ENCODE measurements around the gene RRP36. TPM values are rescaled to one million over a fixed set of nuclear protein-coding genes. Genes with fewer than 3 reads are reported as not detected.

Gene RRP36
- total and polyA plus RNA-seq, 9 of the 15 experiments (the other 6 are each of a cell fraction or from before 2014, with no cell fraction given) = 27.6 to 150 (median 114) TPM

- TF ChIP-seq, protein P1, sequence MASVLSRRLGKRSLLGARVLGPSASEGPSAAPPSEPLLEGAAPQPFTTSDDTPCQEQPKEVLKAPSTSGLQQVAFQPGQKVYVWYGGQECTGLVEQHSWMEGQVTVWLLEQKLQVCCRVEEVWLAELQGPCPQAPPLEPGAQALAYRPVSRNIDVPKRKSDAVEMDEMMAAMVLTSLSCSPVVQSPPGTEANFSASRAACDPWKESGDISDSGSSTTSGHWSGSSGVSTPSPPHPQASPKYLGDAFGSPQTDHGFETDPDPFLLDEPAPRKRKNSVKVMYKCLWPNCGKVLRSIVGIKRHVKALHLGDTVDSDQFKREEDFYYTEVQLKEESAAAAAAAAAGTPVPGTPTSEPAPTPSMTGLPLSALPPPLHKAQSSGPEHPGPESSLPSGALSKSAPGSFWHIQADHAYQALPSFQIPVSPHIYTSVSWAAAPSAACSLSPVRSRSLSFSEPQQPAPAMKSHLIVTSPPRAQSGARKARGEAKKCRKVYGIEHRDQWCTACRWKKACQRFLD (CRISPR knock-in tag; IDR thresholded peaks at IDR 0.05) = 0 out of 2 replicates have a peak, but pooled peaks have one; percentile 42
- TF ChIP-seq, protein P2, sequence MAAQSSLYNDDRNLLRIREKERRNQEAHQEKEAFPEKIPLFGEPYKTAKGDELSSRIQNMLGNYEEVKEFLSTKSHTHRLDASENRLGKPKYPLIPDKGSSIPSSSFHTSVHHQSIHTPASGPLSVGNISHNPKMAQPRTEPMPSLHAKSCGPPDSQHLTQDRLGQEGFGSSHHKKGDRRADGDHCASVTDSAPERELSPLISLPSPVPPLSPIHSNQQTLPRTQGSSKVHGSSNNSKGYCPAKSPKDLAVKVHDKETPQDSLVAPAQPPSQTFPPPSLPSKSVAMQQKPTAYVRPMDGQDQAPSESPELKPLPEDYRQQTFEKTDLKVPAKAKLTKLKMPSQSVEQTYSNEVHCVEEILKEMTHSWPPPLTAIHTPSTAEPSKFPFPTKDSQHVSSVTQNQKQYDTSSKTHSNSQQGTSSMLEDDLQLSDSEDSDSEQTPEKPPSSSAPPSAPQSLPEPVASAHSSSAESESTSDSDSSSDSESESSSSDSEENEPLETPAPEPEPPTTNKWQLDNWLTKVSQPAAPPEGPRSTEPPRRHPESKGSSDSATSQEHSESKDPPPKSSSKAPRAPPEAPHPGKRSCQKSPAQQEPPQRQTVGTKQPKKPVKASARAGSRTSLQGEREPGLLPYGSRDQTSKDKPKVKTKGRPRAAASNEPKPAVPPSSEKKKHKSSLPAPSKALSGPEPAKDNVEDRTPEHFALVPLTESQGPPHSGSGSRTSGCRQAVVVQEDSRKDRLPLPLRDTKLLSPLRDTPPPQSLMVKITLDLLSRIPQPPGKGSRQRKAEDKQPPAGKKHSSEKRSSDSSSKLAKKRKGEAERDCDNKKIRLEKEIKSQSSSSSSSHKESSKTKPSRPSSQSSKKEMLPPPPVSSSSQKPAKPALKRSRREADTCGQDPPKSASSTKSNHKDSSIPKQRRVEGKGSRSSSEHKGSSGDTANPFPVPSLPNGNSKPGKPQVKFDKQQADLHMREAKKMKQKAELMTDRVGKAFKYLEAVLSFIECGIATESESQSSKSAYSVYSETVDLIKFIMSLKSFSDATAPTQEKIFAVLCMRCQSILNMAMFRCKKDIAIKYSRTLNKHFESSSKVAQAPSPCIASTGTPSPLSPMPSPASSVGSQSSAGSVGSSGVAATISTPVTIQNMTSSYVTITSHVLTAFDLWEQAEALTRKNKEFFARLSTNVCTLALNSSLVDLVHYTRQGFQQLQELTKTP (IDR thresholded peaks at IDR 0.05; ENCODE audit: low read depth in 1 of 2, partially characterized antibody in 2 of 2) = peak in 1 of 2 experiments; percentile 2
- 0 out of 2 replicates have a peak, but pooled peaks have one; percentile 19 for TF ChIP-seq HDGF (IDR thresholded peaks at IDR 0.05)
- 0 out of 2 replicates have a peak, but pooled peaks have one; percentile 26 for TF ChIP-seq GTF2E2 (tag; IDR thresholded peaks at IDR 0.05)
- TF ChIP-seq MEF2D (tag; conservative IDR thresholded peaks at IDR 0.05; ENCODE audit: low read depth) = peak; percentile 56
- no peak for TF ChIP-seq LEF1 (IDR thresholded peaks at IDR 0.05)
- 0 out of 2 replicates have a peak, but pooled peaks have one; percentile 34 for TF ChIP-seq MIER1 (IDR thresholded peaks at IDR 0.05; ENCODE audit: low read depth)
- no peak for TF ChIP-seq MTF1 (CRISPR knock-in tag; IDR thresholded peaks at IDR 0.05; ENCODE audit: borderline replicate concordance)
- no peak for TF ChIP-seq NFE2 (IDR thresholded peaks at IDR 0.05; ENCODE audit: low read depth)
- TF ChIP-seq ZNF609 (CRISPR knock-in tag; IDR thresholded peaks at IDR 0.05; ENCODE audit: borderline replicate concordance) = 0 out of 2 replicates have a peak, but pooled peaks have one; percentile 6
These were observed 33.0 kb downstream of the RRP36 start (continued) for GRCh38 chr6:43054206-43054943.

Data from K562 (cell line).